ENCODE results near the gene CLCNKB. TPM values are rescaled to one million over a fixed set of nuclear protein-coding genes. Genes with fewer than 3 reads are reported as not detected.

Gene CLCNKB
- 0.95 and 1.6 TPM in 2 replicates for total RNA-seq (ENCODE audit: low replicate concordance)
- long read RNA-seq, partial matches to known transcripts = 1 of 1 reads
- long read RNA-seq, other reads (novel, unspliced or antisense) = 0 of 1 reads

- Mint-ChIP-seq H3K27me3 (peaks cover 4% of the 10 kb centered on the region), H3K9me3 (no peaks in the 10 kb centered on the region), H3K4me3 (no peak within 1 kb of the TSS), H3K36me3 (no peaks in the 10 kb centered on the region), H3K4me1 (ENCODE audit: unreplicated experiment) (no peaks in the 10 kb centered on the region), H3K27ac (no peak within 1 kb of the TSS)
- no peak for DNase-seq (ENCODE audit: extremely low spot score, unreplicated experiment)
- TF ChIP-seq, protein P1, sequence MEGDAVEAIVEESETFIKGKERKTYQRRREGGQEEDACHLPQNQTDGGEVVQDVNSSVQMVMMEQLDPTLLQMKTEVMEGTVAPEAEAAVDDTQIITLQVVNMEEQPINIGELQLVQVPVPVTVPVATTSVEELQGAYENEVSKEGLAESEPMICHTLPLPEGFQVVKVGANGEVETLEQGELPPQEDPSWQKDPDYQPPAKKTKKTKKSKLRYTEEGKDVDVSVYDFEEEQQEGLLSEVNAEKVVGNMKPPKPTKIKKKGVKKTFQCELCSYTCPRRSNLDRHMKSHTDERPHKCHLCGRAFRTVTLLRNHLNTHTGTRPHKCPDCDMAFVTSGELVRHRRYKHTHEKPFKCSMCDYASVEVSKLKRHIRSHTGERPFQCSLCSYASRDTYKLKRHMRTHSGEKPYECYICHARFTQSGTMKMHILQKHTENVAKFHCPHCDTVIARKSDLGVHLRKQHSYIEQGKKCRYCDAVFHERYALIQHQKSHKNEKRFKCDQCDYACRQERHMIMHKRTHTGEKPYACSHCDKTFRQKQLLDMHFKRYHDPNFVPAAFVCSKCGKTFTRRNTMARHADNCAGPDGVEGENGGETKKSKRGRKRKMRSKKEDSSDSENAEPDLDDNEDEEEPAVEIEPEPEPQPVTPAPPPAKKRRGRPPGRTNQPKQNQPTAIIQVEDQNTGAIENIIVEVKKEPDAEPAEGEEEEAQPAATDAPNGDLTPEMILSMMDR (conservative IDR thresholded peaks at IDR 0.05) = no peak
These were observed at the start of gene CLCNKB for GRCh38 chr1:16043521-16043920. Gene CLCNKB, plus strand, starts transcription at chr1:16043782. Its CDS starts 711 bp downstream, at chr1:16044493.

DNA sequence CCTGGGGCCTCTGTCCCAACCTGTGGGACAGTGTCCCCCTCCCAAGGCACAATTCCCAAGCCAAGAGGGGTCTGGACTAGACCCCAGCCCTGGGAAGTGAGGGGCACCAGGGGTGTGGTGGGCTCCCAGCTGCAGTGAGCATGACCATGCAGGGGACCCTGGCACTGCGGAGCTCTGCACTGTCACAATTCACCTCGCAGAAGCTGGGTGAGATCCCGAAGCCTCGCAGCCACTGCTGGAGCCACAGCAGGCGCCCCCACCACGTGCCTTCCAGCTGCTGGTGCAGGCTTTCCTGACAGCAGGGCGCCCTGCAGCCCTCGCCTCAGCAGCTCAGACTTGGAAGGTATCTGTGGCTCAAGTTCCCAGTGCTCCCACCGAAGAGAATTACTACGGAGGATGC lies 49.5 kb upstream of the CLCNKB start:
- no peaks in the 10 kb centered on the region for H3K36me3 Mint-ChIP-seq
- H3K4me1 Mint-ChIP-seq (ENCODE audit: unreplicated experiment) = no peaks in the 10 kb centered on the region
- no peak overlapping the region for H3K4me3 Mint-ChIP-seq
- no peaks in the 10 kb centered on the region for H3K9me3 Mint-ChIP-seq
- H3K27ac Mint-ChIP-seq = no peak overlapping the region
- H3K27me3 Mint-ChIP-seq = peaks cover 9% of the 10 kb centered on the region
- no peak for DNase-seq (ENCODE audit: extremely low spot score, unreplicated experiment)
- TF ChIP-seq, protein P1 (conservative IDR thresholded peaks at IDR 0.05) = no peak

DNA sequence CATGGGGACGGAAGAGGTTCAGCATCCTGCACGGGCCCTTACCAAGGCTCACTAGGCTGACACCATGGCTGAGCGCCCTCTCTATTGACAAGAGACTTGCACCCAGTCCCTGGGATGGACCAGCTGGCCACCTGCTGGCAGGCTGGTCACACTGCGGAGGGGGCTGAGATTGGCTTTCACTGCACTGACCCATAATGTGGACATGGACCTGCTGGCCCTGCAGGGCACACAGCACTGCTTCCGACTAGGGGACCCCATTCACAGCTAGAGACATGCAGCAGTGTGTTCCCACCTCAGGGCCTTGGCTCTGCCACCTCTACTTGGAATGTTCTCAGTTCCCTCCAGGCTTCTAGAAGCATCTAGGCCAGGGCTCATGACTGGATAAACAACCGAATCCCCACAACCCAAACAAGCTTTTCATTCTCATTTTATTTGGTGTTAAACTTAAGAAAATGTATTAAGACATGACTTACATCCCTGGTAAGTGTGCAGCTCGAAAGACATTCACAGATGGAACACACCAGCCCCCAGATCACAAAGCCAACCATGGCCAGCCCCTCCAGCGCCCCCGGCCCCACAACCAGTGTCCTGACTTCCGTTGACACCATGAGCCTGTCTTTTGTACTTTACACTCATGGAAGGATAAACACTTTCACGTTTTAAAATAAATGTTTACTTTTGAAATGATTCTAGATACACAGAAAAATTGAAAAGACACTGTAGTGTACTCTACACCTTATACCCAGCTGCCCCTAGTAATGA lies 48.8 kb upstream of the CLCNKB start:
- Mint-ChIP-seq H3K4me1 (ENCODE audit: unreplicated experiment) (no peaks in the 10 kb centered on the region), H3K27me3 (peaks cover 11% of the 10 kb centered on the region), H3K9me3 (no peaks in the 10 kb centered on the region), H3K36me3 (no peaks in the 10 kb centered on the region), H3K4me3 (no peak overlapping the region), H3K27ac (no peak overlapping the region)
- no peak for DNase-seq (ENCODE audit: extremely low spot score, unreplicated experiment)
- TF ChIP-seq, protein P1 (conservative IDR thresholded peaks at IDR 0.05) = peak; percentile 76

GRCh38 chr1:15997076-15997585 lies 46.5 kb upstream of the CLCNKB start:
- Mint-ChIP-seq H3K4me1 (ENCODE audit: unreplicated experiment) (no peaks in the 10 kb centered on the region), H3K27me3 (peaks cover 11% of the 10 kb centered on the region), H3K36me3 (no peaks in the 10 kb centered on the region), H3K27ac (no peak overlapping the region), H3K9me3 (no peaks in the 10 kb centered on the region), H3K4me3 (no peak overlapping the region)
- TF ChIP-seq, protein P1 (conservative IDR thresholded peaks at IDR 0.05) = no peak
- DNase-seq (ENCODE audit: extremely low spot score, unreplicated experiment) = no peak

- H3K9me3 Mint-ChIP-seq = no peaks in the 10 kb centered on the region
- peaks cover 11% of the 10 kb centered on the region for H3K27me3 Mint-ChIP-seq
- no peak overlapping the region for H3K4me3 Mint-ChIP-seq
- H3K4me1 Mint-ChIP-seq (ENCODE audit: unreplicated experiment) = no peaks in the 10 kb centered on the region
- no peaks in the 10 kb centered on the region for H3K36me3 Mint-ChIP-seq
- TF ChIP-seq, protein P1 (conservative IDR thresholded peaks at IDR 0.05) = no peak
- no peak overlapping the region for H3K27ac Mint-ChIP-seq
- no peak for DNase-seq (ENCODE audit: extremely low spot score, unreplicated experiment)
These were observed 45.8 kb upstream of the CLCNKB start for GRCh38 chr1:15997637-15998280.
